ENCODE data around the gene MRC1.

The MRC1 gene

GRCh38 chr10:17838080-17838648 lies 29.0 kb downstream of the MRC1 start:
- no peak overlapping the region for H3K27ac ChIP-seq (ENCODE audit: extremely low read depth, low read depth, low read length)
- no peaks in the 10 kb centered on the region for H3K9me3 ChIP-seq (ENCODE audit: control insufficient read depth, insufficient read depth, low read depth, low read length)
- no peak for TF ChIP-seq PBX3 (CRISPR knock-in tag; IDR thresholded peaks at IDR 0.05)
- no peak for TF ChIP-seq ZNF670 (tag by site-specific recombination; IDR thresholded peaks at IDR 0.05; ENCODE audit: low read depth)
- TF ChIP-seq ZNF791 (tag by site-specific recombination; IDR thresholded peaks at IDR 0.05): no peak
- TF ChIP-seq, protein P1, sequence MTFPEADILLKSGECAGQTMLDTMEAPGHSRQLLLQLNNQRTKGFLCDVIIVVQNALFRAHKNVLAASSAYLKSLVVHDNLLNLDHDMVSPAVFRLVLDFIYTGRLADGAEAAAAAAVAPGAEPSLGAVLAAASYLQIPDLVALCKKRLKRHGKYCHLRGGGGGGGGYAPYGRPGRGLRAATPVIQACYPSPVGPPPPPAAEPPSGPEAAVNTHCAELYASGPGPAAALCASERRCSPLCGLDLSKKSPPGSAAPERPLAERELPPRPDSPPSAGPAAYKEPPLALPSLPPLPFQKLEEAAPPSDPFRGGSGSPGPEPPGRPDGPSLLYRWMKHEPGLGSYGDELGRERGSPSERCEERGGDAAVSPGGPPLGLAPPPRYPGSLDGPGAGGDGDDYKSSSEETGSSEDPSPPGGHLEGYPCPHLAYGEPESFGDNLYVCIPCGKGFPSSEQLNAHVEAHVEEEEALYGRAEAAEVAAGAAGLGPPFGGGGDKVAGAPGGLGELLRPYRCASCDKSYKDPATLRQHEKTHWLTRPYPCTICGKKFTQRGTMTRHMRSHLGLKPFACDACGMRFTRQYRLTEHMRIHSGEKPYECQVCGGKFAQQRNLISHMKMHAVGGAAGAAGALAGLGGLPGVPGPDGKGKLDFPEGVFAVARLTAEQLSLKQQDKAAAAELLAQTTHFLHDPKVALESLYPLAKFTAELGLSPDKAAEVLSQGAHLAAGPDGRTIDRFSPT (tag by site-specific recombination; IDR thresholded peaks at IDR 0.05): no peak
- no peak for TF ChIP-seq ZEB2 (tag by site-specific recombination; IDR thresholded peaks at IDR 0.05)
- no peak for TF ChIP-seq ZBTB7A (tag by site-specific recombination; IDR thresholded peaks at IDR 0.05; ENCODE audit: low read depth)
- no peak for TF ChIP-seq ZNF23 (tag by site-specific recombination; IDR thresholded peaks at IDR 0.05; ENCODE audit: borderline replicate concordance)
- TF ChIP-seq ZNF433 (tag by site-specific recombination; IDR thresholded peaks at IDR 0.05; ENCODE audit: low read depth): no peak
- no peak for TF ChIP-seq FEZF1 (tag by site-specific recombination; IDR thresholded peaks at IDR 0.05)
- TF ChIP-seq, protein P2, sequence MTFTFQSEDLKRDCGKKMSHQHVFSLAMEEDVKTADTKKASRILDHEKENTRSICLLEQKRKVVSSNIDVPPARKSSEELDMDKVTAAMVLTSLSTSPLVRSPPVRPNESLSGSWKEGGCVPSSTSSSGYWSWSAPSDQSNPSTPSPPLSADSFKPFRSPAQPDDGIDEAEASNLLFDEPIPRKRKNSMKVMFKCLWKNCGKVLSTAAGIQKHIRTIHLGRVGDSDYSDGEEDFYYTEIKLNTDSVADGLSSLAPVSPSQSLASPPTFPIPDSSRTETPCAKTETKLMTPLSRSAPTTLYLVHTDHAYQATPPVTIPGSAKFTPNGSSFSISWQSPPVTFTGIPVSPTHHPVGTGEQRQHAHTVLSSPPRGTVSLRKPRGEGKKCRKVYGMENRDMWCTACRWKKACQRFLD (tag by site-specific recombination; IDR thresholded peaks at IDR 0.05): no peak
- TF ChIP-seq ELK4 (IDR thresholded peaks at IDR 0.05; ENCODE audit: borderline replicate concordance, low read depth, low read length): no peak
- no peak for TF ChIP-seq ZBTB10 (tag by site-specific recombination; IDR thresholded peaks at IDR 0.05)
- TF ChIP-seq ZSCAN30 (tag by site-specific recombination; IDR thresholded peaks at IDR 0.05): no peak
- TF ChIP-seq RBAK (tag by site-specific recombination; IDR thresholded peaks at IDR 0.05): no peak
- no peak for TF ChIP-seq HOXC10 (CRISPR knock-in tag; IDR thresholded peaks at IDR 0.05)
- TF ChIP-seq, protein P3, sequence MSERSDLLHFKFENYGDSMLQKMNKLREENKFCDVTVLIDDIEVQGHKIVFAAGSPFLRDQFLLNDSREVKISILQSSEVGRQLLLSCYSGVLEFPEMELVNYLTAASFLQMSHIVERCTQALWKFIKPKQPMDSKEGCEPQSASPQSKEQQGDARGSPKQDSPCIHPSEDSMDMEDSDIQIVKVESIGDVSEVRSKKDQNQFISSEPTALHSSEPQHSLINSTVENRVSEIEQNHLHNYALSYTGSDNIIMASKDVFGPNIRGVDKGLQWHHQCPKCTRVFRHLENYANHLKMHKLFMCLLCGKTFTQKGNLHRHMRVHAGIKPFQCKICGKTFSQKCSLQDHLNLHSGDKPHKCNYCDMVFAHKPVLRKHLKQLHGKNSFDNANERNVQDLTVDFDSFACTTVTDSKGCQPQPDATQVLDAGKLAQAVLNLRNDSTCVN (tag by site-specific recombination; optimal IDR thresholded peaks at IDR 0.05): no peak
- TF ChIP-seq, protein P4, sequence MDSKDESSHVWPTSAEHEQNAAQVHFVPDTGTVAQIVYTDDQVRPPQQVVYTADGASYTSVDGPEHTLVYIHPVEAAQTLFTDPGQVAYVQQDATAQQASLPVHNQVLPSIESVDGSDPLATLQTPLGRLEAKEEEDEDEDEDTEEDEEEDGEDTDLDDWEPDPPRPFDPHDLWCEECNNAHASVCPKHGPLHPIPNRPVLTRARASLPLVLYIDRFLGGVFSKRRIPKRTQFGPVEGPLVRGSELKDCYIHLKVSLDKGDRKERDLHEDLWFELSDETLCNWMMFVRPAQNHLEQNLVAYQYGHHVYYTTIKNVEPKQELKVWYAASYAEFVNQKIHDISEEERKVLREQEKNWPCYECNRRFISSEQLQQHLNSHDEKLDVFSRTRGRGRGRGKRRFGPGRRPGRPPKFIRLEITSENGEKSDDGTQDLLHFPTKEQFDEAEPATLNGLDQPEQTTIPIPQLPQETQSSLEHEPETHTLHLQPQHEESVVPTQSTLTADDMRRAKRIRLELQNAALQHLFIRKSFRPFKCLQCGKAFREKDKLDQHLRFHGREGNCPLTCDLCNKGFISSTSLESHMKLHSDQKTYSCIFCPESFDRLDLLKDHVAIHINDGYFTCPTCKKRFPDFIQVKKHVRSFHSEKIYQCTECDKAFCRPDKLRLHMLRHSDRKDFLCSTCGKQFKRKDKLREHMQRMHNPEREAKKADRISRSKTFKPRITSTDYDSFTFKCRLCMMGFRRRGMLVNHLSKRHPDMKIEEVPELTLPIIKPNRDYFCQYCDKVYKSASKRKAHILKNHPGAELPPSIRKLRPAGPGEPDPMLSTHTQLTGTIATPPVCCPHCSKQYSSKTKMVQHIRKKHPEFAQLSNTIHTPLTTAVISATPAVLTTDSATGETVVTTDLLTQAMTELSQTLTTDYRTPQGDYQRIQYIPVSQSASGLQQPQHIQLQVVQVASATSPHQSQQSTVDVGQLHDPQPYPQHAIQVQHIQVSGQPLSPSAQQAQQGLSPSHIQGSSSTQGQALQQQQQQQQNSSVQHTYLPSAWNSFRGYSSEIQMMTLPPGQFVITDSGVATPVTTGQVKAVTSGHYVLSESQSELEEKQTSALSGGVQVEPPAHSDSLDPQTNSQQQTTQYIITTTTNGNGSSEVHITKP (tag by site-specific recombination; IDR thresholded peaks at IDR 0.05): no peak
- TF ChIP-seq ZNF701 (tag by site-specific recombination; IDR thresholded peaks at IDR 0.05): no peak
- TF ChIP-seq, protein P5, sequence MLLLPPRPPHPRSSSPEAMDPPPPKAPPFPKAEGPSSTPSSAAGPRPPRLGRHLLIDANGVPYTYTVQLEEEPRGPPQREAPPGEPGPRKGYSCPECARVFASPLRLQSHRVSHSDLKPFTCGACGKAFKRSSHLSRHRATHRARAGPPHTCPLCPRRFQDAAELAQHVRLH (tag by site-specific recombination; IDR thresholded peaks at IDR 0.05): no peak
- TF ChIP-seq, protein P6, sequence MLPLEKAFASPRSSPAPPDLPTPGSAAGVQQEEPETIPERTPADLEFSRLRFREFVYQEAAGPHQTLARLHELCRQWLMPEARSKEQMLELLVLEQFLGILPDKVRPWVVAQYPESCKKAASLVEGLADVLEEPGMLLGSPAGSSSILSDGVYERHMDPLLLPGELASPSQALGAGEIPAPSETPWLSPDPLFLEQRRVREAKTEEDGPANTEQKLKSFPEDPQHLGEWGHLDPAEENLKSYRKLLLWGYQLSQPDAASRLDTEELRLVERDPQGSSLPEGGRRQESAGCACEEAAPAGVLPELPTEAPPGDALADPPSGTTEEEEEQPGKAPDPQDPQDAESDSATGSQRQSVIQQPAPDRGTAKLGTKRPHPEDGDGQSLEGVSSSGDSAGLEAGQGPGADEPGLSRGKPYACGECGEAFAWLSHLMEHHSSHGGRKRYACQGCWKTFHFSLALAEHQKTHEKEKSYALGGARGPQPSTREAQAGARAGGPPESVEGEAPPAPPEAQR (tag by site-specific recombination; IDR thresholded peaks at IDR 0.05): no peak
- ChIA-PET POLR2A (no interaction called here), CTCF (interaction anchor here (0.9 to 1.3 kb wide), 2 partner anchors 9 to 101 kb away, joined by 3 to 4 read pairs; no protein-coding TSS in a partner anchor)
- H3K36me3 ChIP-seq (ENCODE audit: control insufficient read depth in 2 of 2, insufficient read depth in 1 of 2, low read length in 2 of 2): no peaks in the 10 kb centered on the region
- no peak overlapping the region for H3K4me3 ChIP-seq (ENCODE audit: low read depth, low read length)
- no peaks in the 10 kb centered on the region for H3K4me1 ChIP-seq (ENCODE audit: control insufficient read depth, insufficient read depth, low read length)

Measured in HEK293 (cell line).